GM18505 (cell line): ENCODE results near the gene RAB8B.

ENCODE experiments used
- ATAC-seq: cut with Tn5 transposase; IDR thresholded peaks from one replicate; pipeline ENCODE4 v1.9.1; 2021; ENCODE audit not compliant: unreplicated experiment
- POLR2A ChIP-seq: IDR thresholded peaks from 4 replicates; pipeline ENCODE4 v1.6.1; 2011; ENCODE audit warnings: borderline replicate concordance; ENCODE audit not compliant: insufficient read depth, insufficient read length; ENCODE audit errors: extremely low read depth

The RAB8B gene

GRCh38 chr15:63294359-63294758 lies 105.0 kb downstream of the RAB8B start:
- no peak for TF ChIP-seq POLR2A
- no peak for ATAC-seq

GRCh38 chr15:63295341-63295740 lies 105.9 kb downstream of the RAB8B start:
- no peak for ATAC-seq

GRCh38 chr15:63296195-63296594 lies 106.8 kb downstream of the RAB8B start:
- ATAC-seq, result no peak
- TF ChIP-seq POLR2A, result no peak

More at GRCh38 chr15:63295341-63295740, 105.9 kb downstream of the RAB8B start:
- no peak for TF ChIP-seq POLR2A

- TF ChIP-seq POLR2A, result no peak
These were observed 110.7 kb downstream of the RAB8B start for GRCh38 chr15:63299943-63300575.

GRCh38 chr15:63301088-63301487 lies 111.7 kb downstream of the RAB8B start:
- ATAC-seq, result no peak
- no peak for TF ChIP-seq POLR2A

More at GRCh38 chr15:63299943-63300575, 110.7 kb downstream of the RAB8B start:
- ATAC-seq, result no peak

GRCh38 chr15:63305260-63305659 lies 115.9 kb downstream of the RAB8B start:
- no peak for TF ChIP-seq POLR2A
- no peak for ATAC-seq

- no peak for TF ChIP-seq POLR2A
- no peak for ATAC-seq
These were observed 117.2 kb downstream of the RAB8B start for GRCh38 chr15:63306492-63307073.

- ATAC-seq, result no peak
- TF ChIP-seq POLR2A, result no peak
These were observed 119.1 kb downstream of the RAB8B start for GRCh38 chr15:63308491-63308890.

GRCh38 chr15:63308947-63309346 lies 119.5 kb downstream of the RAB8B start:
- no peak for ATAC-seq
- no peak for TF ChIP-seq POLR2A

GRCh38 chr15:63310646-63311045 lies 121.2 kb downstream of the RAB8B start:
- no peak for TF ChIP-seq POLR2A
- no peak for ATAC-seq

- ATAC-seq, result no peak
- TF ChIP-seq POLR2A, result no peak
These were observed 122.9 kb downstream of the RAB8B start for GRCh38 chr15:63312286-63312685.

- no peak for TF ChIP-seq POLR2A
- no peak for ATAC-seq
These were observed 124.4 kb downstream of the RAB8B start for GRCh38 chr15:63313825-63314224.

- no peak for ATAC-seq
- no peak for TF ChIP-seq POLR2A
These were observed 125.0 kb downstream of the RAB8B start for GRCh38 chr15:63314409-63314808.
